T-helper 2 cell treated with Interferon-gamma antibody and Interleukin-4, amounts not matched to agents 100 ng/mL and 5 ng/mL, for 36 hours (primary cell): ENCODE results near the gene TRIM71. TPM values are rescaled to one million over a fixed set of nuclear protein-coding genes. Genes with fewer than 3 reads are reported as not detected.
"Not testable (repeated sequence)": the region's sequence is repeated elsewhere in the genome, so short reads cannot be mapped to it uniquely, and the experiment has no call there.

Experiments used
- intact Hi-C: fragments of 100-400 bp; cut with micrococcal nuclease; formaldehyde crosslinking; loops from one replicate; pipeline ENCODE4 v1.15.1; 2023
- total RNA-seq: library from RNA; stranded (reverse); gene quantifications from 2 replicates; pipeline ENCODE4 v1.2.3, GENCODE V29; 2022

Gene TRIM71
- total RNA-seq, 1 donor from 2014 or later: not detected

- intact Hi-C loops: no loop called here
Observed at GRCh38 chr3:32841867-32842470, 24.2 kb downstream of the TRIM71 start.

- intact Hi-C loops: no loop called here
Observed at GRCh38 chr3:32842531-32842931, 24.7 kb downstream of the TRIM71 start.

- intact Hi-C loops: no loop called here
Observed at GRCh38 chr3:32842987-32843386, 25.2 kb downstream of the TRIM71 start.

GRCh38 chr3:32843510-32844321 is 25.9 kb downstream of the TRIM71 start:
- intact Hi-C loops: no loop called here

GRCh38 chr3:32844322-32844654 is 26.5 kb downstream of the TRIM71 start:
- intact Hi-C loops: no loop called here

- intact Hi-C loops: no loop called here
Observed at GRCh38 chr3:32844914-32845313, 27.1 kb downstream of the TRIM71 start.

- intact Hi-C loops: not testable (repeated sequence)
Observed at GRCh38 chr3:32845546-32845945, 27.7 kb downstream of the TRIM71 start.

GRCh38 chr3:32847045-32847444 is 29.2 kb downstream of the TRIM71 start:
- intact Hi-C loops: not testable (repeated sequence)

GRCh38 chr3:32847528-32847927 is 29.7 kb downstream of the TRIM71 start:
- intact Hi-C loops: no loop called here

GRCh38 chr3:32848215-32848614 is 30.4 kb downstream of the TRIM71 start:
- intact Hi-C loops: no loop called here

GRCh38 chr3:32849046-32849445 is 31.2 kb downstream of the TRIM71 start:
- intact Hi-C loops: no loop called here

GRCh38 chr3:32850226-32850625 is 32.4 kb downstream of the TRIM71 start:
- intact Hi-C loops: no loop called here

- intact Hi-C loops: no loop called here
Observed at GRCh38 chr3:32850636-32851035, 32.8 kb downstream of the TRIM71 start.

- intact Hi-C loops: no loop called here
Observed at GRCh38 chr3:32852146-32852545, 34.3 kb downstream of the TRIM71 start.

- intact Hi-C loops: no loop called here
Observed at GRCh38 chr3:32855350-32855953, 37.7 kb downstream of the TRIM71 start.

GRCh38 chr3:32856355-32856889 is 38.6 kb downstream of the TRIM71 start:
- intact Hi-C loops: no loop called here

- intact Hi-C loops: no loop called here
Observed at GRCh38 chr3:32856901-32857507, 39.2 kb downstream of the TRIM71 start.

GRCh38 chr3:32857921-32858320 is 40.1 kb downstream of the TRIM71 start:
- intact Hi-C loops: no loop called here

GRCh38 chr3:32859604-32860237 is 41.9 kb downstream of the TRIM71 start:
- intact Hi-C loops: no loop called here

GRCh38 chr3:32860499-32860898 is 42.7 kb downstream of the TRIM71 start:
- intact Hi-C loops: no loop called here

- intact Hi-C loops: loop anchor here (2.0 kb wide), 1 partner anchor 69 kb away; no protein-coding TSS in a partner anchor
Observed at GRCh38 chr3:32861681-32862080, 43.9 kb downstream of the TRIM71 start.
